GM12874 (cell line): ENCODE results near the gene KIR2DL3.

Experiments used
- TF ChIP-seq, protein P1 (sequence below): IDR thresholded peaks from 2 replicates; pipeline ENCODE4 v1.5.1; 2011; ENCODE audit warnings: low read depth, mild to moderate bottlenecking, control low read depth, low read length, moderate library complexity; ENCODE audit not compliant: insufficient read depth

The KIR2DL3 gene

DNA sequence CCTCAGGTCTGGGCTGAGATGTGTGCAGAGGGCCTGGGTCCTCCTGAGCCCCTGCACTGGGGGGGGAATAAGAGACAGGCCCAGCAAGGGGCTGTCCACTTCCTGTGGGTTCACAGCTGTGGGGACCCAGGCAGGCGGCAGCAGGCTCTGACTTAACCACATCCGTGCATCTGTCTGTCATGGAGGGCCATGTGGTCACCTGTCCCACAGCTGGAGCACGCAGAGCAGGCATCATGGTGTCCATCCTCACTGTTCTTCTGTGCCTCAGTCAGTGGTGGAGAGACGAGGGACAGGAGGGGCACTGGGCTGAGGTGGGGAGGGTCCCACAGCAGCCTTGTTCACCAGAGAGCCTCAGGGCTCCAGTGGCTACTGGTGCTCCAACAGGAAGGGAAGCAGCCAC, 30.4 kb upstream of the KIR2DL3 start:
- TF ChIP-seq, protein P1, sequence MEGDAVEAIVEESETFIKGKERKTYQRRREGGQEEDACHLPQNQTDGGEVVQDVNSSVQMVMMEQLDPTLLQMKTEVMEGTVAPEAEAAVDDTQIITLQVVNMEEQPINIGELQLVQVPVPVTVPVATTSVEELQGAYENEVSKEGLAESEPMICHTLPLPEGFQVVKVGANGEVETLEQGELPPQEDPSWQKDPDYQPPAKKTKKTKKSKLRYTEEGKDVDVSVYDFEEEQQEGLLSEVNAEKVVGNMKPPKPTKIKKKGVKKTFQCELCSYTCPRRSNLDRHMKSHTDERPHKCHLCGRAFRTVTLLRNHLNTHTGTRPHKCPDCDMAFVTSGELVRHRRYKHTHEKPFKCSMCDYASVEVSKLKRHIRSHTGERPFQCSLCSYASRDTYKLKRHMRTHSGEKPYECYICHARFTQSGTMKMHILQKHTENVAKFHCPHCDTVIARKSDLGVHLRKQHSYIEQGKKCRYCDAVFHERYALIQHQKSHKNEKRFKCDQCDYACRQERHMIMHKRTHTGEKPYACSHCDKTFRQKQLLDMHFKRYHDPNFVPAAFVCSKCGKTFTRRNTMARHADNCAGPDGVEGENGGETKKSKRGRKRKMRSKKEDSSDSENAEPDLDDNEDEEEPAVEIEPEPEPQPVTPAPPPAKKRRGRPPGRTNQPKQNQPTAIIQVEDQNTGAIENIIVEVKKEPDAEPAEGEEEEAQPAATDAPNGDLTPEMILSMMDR: no peak

DNA sequence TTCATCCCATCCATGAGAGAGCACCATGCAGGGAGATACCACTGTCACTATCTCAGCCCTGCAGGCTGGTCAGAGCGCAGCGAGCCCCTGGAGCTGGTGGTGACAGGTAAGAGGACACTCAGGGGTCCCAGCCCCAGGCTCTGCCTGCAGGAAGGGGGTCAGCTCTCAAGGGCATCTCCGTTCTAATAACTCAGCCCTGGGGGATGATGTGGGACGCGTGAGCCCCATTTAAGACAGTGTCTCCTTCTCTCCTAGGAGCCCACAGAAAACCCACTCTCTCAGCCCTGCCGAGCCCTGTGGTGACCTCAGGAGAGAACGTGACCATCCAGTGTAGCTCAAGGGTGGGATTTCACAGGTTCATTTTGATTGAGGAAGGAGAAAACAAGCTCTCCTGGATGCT, 29.5 kb upstream of the KIR2DL3 start:
- TF ChIP-seq, protein P1: no peak

DNA sequence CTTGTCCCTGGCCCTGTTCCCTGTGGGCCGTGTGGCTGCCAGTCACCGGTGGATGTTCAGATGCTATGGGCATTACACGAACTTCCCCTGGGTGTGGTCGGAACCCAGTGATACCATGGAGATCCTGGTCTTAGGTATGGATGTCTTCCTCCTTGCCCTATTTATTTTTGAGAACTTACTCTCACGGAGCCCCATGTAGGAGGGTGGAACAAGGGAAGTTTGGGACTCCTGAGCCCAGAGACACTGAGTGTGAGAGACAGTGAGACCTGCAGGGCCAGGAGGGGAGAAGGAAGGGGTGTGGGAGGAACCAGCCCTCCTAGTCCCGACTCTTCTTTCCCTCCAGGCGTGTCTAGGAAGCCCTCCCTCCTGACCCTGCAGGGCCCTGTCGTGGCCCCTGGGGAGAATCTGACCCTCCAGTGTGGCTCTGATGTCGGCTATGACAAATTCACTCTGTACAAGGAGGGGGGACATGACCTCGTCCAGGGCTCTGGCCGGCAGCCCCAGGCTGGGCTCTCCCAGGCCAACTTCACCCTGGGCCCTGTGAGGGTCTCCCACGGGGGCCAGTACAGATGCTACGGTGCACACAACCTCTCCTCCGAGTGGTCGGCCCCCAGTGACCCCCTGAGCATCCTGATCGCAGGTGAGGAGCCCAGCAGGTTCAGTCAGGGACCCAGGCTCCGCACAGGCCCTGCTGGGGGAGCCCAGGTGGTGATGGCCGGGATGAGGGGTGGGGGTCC, 28.9 kb upstream of the KIR2DL3 start:
- TF ChIP-seq, protein P1: no peak

DNA sequence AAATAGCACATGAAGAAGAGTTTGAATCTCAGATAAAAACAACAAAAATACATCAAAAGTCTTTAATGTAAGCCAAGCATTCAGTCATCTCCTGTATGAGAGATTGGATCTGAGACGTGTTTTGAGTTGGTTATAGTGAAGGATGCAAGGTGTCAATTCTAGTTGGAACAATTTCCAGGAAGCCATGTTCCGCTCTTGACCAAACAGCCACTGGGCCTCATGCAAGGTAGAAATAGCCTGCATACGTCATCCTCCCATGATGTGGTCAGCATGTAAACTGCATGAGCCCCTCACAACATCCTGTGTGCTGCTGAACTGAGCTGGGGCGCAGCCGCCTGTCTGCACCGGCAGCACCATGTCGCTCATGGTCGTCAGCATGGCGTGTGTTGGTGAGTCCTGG, 14.2 kb upstream of the KIR2DL3 start, which contains the start of gene KIR3DL3:
TSS of gene KIR3DL3 (plus strand) at position 301 of the 400 bp plus-strand sequence. CDS start at position 356, 55 bp downstream.
- TF ChIP-seq, protein P1: no peak

DNA sequence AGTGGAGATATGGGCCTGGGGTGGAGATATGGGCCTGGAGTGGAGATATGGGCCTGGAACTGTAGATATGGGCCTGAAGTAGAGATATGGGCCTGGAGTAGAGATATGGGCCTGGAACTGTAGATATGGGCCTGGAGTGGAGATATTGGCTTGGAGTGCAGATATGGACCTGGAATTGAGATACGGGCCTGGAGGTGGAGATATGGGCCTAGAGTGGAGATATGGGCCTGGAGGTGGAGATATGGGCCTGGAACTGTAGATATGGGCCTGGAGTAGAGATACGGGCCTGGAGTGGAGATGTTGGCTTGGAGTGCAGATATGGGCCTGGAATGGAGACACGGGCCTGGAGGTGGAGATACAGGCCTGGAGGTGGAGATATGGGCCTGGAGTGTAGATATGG, 13.7 kb upstream of the KIR2DL3 start:
- TF ChIP-seq, protein P1: no peak

DNA sequence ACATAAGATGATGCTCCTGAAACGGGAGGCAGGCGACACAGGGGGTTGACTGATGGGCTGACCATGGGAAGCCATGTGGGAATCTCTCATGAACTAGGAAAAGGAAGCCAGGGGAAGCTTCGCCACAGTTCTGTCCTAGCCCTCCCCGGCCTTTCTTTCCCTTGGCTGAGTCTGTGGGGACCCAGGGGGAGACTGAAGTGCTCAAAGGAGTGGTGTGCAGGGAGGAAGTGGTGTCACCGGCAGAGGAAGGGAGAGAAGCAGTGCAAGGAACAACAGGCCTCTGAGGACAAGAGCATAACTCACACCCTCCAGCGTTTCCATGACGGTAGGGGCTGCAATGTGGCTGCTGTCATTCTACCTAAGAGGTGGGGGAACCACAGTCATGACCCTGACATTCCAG, 13.0 kb upstream of the KIR2DL3 start:
- TF ChIP-seq, protein P1: no peak

DNA sequence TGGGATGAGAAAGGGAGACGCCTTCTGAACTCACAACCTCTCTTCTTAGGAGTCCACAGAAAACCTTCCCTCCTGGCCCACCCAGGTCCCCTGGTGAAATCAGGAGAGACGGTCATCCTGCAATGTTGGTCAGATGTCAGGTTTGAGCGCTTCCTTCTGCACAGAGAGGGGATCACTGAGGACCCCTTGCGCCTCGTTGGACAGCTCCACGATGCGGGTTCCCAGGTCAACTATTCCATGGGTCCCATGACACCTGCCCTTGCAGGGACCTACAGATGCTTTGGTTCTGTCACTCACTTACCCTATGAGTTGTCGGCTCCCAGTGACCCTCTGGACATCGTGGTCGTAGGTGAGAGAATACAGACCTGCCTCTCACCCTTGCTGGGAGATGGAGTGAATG, 10.8 kb upstream of the KIR2DL3 start:
- TF ChIP-seq, protein P1: no peak
